ENCODE data around the gene NCK2. TPM values are rescaled to one million over a fixed set of nuclear protein-coding genes. Genes with fewer than 3 reads are reported as not detected.

The NCK2 gene
- total and polyA plus RNA-seq, 2 of the 4 experiments (the other 2 are of a cell fraction), result 15.8 to 22.2 TPM

- H3K27ac ChIP-seq (ENCODE audit: insufficient read depth, low read length), result no peak overlapping the region
- peaks cover 57 to 80% of the 10 kb centered on the region in 2 experiments for H3K79me1 ChIP-seq (ENCODE audit: low read depth in 1 of 2, low read length in 2 of 2)
- no peak overlapping the region for H2AFZ ChIP-seq (replicated peaks; ENCODE audit: low read length, poor library complexity)
- POLR2A ChIA-PET (ENCODE audit: unreplicated experiment), result no interaction called here
- H4K8ac ChIP-seq (ENCODE audit: low read depth in 2 of 2, low read length in 2 of 2), result no peak overlapping the region
- CTCF ChIA-PET, result no interaction called here
- H2BK15ac ChIP-seq (ENCODE audit: low read depth, low read length), result no peak overlapping the region
- no peak overlapping the region for H4K5ac ChIP-seq (ENCODE audit: low read depth, low read length)
- 75% methylated on average over 1 of the region's 13 CpGs; no CpG with 5 or more reads in 1 of the 2 experiments for WGBS, 2 experiments (ENCODE audit: extremely low coverage in 2 of 2, insufficient read length in 1 of 2)
- H3K4ac ChIP-seq (ENCODE audit: low read depth, low read length), result no peak overlapping the region
- no peak overlapping the region for H2BK5ac ChIP-seq (ENCODE audit: low read depth, low read length, poor library complexity, severe bottlenecking)
- peaks cover 12% of the 10 kb centered on the region for H3K4me1 ChIP-seq (ENCODE audit: control insufficient read depth, insufficient read depth, low read length)
- H3K27me3 ChIP-seq (ENCODE audit: control insufficient read depth, insufficient read depth, low read length), result no peaks in the 10 kb centered on the region
- no TSS peak for BruUV-seq (replicated peaks)
- H3K14ac ChIP-seq (replicated peaks; ENCODE audit: low read depth, low read length), result no peak overlapping the region
- H2AK9ac ChIP-seq (replicated peaks; ENCODE audit: low read depth, low read length, poor library complexity), result no peak overlapping the region
- no peak for TF ChIP-seq RAD21 (IDR thresholded peaks at IDR 0.05; ENCODE audit: low read length)
- no peak for TF ChIP-seq ELK1 (IDR thresholded peaks at IDR 0.05; ENCODE audit: borderline replicate concordance, low read depth, low read length)
- TF ChIP-seq MXI1 (IDR thresholded peaks at IDR 0.05; ENCODE audit: borderline replicate concordance, low read depth, low read length), result no peak
- TF ChIP-seq BHLHE40 (IDR thresholded peaks at IDR 0.05; ENCODE audit: low read depth, low read length), result no peak
- TF ChIP-seq CEBPB (IDR thresholded peaks at IDR 0.05; ENCODE audit: low read depth, low read length), result no peak
- TF ChIP-seq, protein P1, sequence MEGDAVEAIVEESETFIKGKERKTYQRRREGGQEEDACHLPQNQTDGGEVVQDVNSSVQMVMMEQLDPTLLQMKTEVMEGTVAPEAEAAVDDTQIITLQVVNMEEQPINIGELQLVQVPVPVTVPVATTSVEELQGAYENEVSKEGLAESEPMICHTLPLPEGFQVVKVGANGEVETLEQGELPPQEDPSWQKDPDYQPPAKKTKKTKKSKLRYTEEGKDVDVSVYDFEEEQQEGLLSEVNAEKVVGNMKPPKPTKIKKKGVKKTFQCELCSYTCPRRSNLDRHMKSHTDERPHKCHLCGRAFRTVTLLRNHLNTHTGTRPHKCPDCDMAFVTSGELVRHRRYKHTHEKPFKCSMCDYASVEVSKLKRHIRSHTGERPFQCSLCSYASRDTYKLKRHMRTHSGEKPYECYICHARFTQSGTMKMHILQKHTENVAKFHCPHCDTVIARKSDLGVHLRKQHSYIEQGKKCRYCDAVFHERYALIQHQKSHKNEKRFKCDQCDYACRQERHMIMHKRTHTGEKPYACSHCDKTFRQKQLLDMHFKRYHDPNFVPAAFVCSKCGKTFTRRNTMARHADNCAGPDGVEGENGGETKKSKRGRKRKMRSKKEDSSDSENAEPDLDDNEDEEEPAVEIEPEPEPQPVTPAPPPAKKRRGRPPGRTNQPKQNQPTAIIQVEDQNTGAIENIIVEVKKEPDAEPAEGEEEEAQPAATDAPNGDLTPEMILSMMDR (conservative IDR thresholded peaks at IDR 0.05; ENCODE audit: low read depth, low read length), result no peak
- no peak for TF ChIP-seq CHD1 (IDR thresholded peaks at IDR 0.05; ENCODE audit: low read depth, low read length)
- no peak for TF ChIP-seq MAZ (IDR thresholded peaks at IDR 0.05; ENCODE audit: borderline replicate concordance, low read depth, low read length)
- no peak for TF ChIP-seq USF2 (IDR thresholded peaks at IDR 0.05; ENCODE audit: low read depth, low read length)
- no peak for TF ChIP-seq FOS (IDR thresholded peaks at IDR 0.05; ENCODE audit: low read depth, low read length)
- TF ChIP-seq RCOR1 (IDR thresholded peaks at IDR 0.05; ENCODE audit: insufficient replicate concordance, low read length), result no peak
- no peak for TF ChIP-seq RFX5 (IDR thresholded peaks at IDR 0.05; ENCODE audit: low read depth, low read length)
- TF ChIP-seq MAFK (IDR thresholded peaks at IDR 0.05; ENCODE audit: low read depth, low read length), result no peak
- no peak for TF ChIP-seq SMC3 (IDR thresholded peaks at IDR 0.05; ENCODE audit: low read depth, low read length)
- no peak for TF ChIP-seq NFE2L2 (IDR thresholded peaks at IDR 0.05; ENCODE audit: low read depth, low read length)
- no peak for TF ChIP-seq POLR2A (IDR thresholded peaks at IDR 0.05; ENCODE audit: low read depth, low read length)
- no peak overlapping the region for H2BK20ac ChIP-seq (ENCODE audit: low read depth, low read length)
- intact Hi-C loops (cut with micrococcal nuclease), result loop anchor here (2.0 kb wide), 1 partner anchor 66 kb away; no protein-coding TSS in a partner anchor
- peaks cover 18% of the 10 kb centered on the region for H3K9me1 ChIP-seq (ENCODE audit: insufficient read depth, low read length)
- H3K56ac ChIP-seq (ENCODE audit: extremely low read depth, insufficient read depth, low read length), result no peak overlapping the region
- no peaks in the 10 kb centered on the region for H3K9me3 ChIP-seq (ENCODE audit: control insufficient read depth, insufficient read depth, low read length)
- DNase-seq, result no peak
- no peak overlapping the region for H3K4me2 ChIP-seq (ENCODE audit: low read depth, low read length)
- H3K36me3 ChIP-seq (ENCODE audit: control insufficient read depth, insufficient read depth, low read length), result peaks cover 4% of the 10 kb centered on the region
- H3K23ac ChIP-seq (ENCODE audit: low read depth, low read length), result no peak overlapping the region
- H2AK5ac ChIP-seq (ENCODE audit: low read depth, low read length), result no peak overlapping the region
- no peak overlapping the region for H2BK120ac ChIP-seq (ENCODE audit: low read depth, low read length)
- in situ Hi-C loops (cut with MboI; ENCODE audit: low sequenced_read_pairs), result no loop called here
- dilution Hi-C loops (cut with HindIII; ENCODE audit: low sequenced_read_pairs, unreplicated experiment), result no loop called here
- no peak overlapping the region for H3K4me3 ChIP-seq (ENCODE audit: insufficient read depth, low read depth, low read length)
- no peak overlapping the region for H3K9ac ChIP-seq (ENCODE audit: low read depth, low read length)
- no peak overlapping the region for H3K18ac ChIP-seq (ENCODE audit: low read depth, low read length)
- peaks cover 59% of the 10 kb centered on the region for H4K20me1 ChIP-seq (ENCODE audit: insufficient read depth, low read length)
- ATAC-seq (ENCODE audit: low read depth), result no peak
- H4K91ac ChIP-seq (ENCODE audit: insufficient read depth, low read depth, low read length), result no peak overlapping the region
These were observed 56.4 kb downstream of the NCK2 start for GRCh38 chr2:105800953-105801635.

All from IMR-90 (cell line).